ENCODE data around the gene RBBP5. TPM values are rescaled to one million over a fixed set of nuclear protein-coding genes. Genes with fewer than 3 reads are reported as not detected.

Gene RBBP5
- total and polyA plus RNA-seq, 2 of the 4 experiments (the other 2 are of a cell fraction): 7.3 to 37.5 TPM

- intact Hi-C loops (cut with micrococcal nuclease) (no loop called here), in situ Hi-C loops (cut with MboI; ENCODE audit: low sequenced_read_pairs) (no loop called here), dilution Hi-C loops (cut with HindIII; ENCODE audit: low sequenced_read_pairs, unreplicated experiment) (no loop called here)
- Histone ChIP-seq H2BK15ac (ENCODE audit: low read depth, low read length) (no peak overlapping the region), H3K9me3 (ENCODE audit: control insufficient read depth, insufficient read depth, low read length) (no peaks in the 10 kb centered on the region), H2AK9ac (replicated peaks; ENCODE audit: low read depth, low read length, poor library complexity) (no peak overlapping the region), H3K23ac (ENCODE audit: low read depth, low read length) (no peak overlapping the region), H4K91ac (ENCODE audit: insufficient read depth, low read depth, low read length) (no peak overlapping the region), H4K20me1 (ENCODE audit: insufficient read depth, low read length) (no peaks in the 10 kb centered on the region), H2AFZ (replicated peaks; ENCODE audit: low read length, poor library complexity) (no peak overlapping the region), H2AK5ac (ENCODE audit: low read depth, low read length) (no peak overlapping the region), H4K8ac (ENCODE audit: low read depth in 2 of 2, low read length in 2 of 2) (no peak overlapping the region), H3K79me1 (ENCODE audit: low read depth in 1 of 2, low read length in 2 of 2) (no peaks in the 10 kb centered on the region), H3K4ac (ENCODE audit: low read depth, low read length) (no peak overlapping the region), H3K18ac (ENCODE audit: low read depth, low read length) (no peak overlapping the region), H3K9me1 (ENCODE audit: insufficient read depth, low read length) (0 out of 2 replicates have a peak, but pooled peaks cover 5% of the 10 kb centered on the region), H3K27me3 (ENCODE audit: control insufficient read depth, insufficient read depth, low read length) (no peaks in the 10 kb centered on the region), H3K36me3 (ENCODE audit: control insufficient read depth, insufficient read depth, low read length) (no peaks in the 10 kb centered on the region), H3K56ac (ENCODE audit: extremely low read depth, insufficient read depth, low read length) (no peak overlapping the region), H3K4me1 (ENCODE audit: control insufficient read depth, insufficient read depth, low read length) (no peaks in the 10 kb centered on the region), H3K4me3 (ENCODE audit: insufficient read depth, low read depth, low read length) (no peak overlapping the region), H2BK120ac (ENCODE audit: low read depth, low read length) (no peak overlapping the region), H3K14ac (replicated peaks; ENCODE audit: low read depth, low read length) (no peak overlapping the region), H4K5ac (ENCODE audit: low read depth, low read length) (no peak overlapping the region), H3K27ac (ENCODE audit: insufficient read depth, low read length) (no peak overlapping the region), H3K4me2 (ENCODE audit: low read depth, low read length) (no peak overlapping the region), H2BK20ac (ENCODE audit: low read depth, low read length) (no peak overlapping the region), H2BK5ac (ENCODE audit: low read depth, low read length, poor library complexity, severe bottlenecking) (no peak overlapping the region), H3K9ac (ENCODE audit: low read depth, low read length) (no peak overlapping the region)
- ChIA-PET CTCF (interaction anchor here (1.4 kb wide), 1 partner anchor 12 kb away, joined by 4 read pairs; no protein-coding TSS in a partner anchor), POLR2A (ENCODE audit: unreplicated experiment) (no interaction called here)
- no peak for TF ChIP-seq RAD21 (IDR thresholded peaks at IDR 0.05; ENCODE audit: low read length)
- TF ChIP-seq CEBPB (IDR thresholded peaks at IDR 0.05; ENCODE audit: low read depth, low read length): no peak
- no peak for TF ChIP-seq RCOR1 (IDR thresholded peaks at IDR 0.05; ENCODE audit: insufficient replicate concordance, low read length)
- no peak for TF ChIP-seq NFE2L2 (IDR thresholded peaks at IDR 0.05; ENCODE audit: low read depth, low read length)
- no peak for TF ChIP-seq SMC3 (IDR thresholded peaks at IDR 0.05; ENCODE audit: low read depth, low read length)
- no peak for TF ChIP-seq FOS (IDR thresholded peaks at IDR 0.05; ENCODE audit: low read depth, low read length)
- TF ChIP-seq MAFK (IDR thresholded peaks at IDR 0.05; ENCODE audit: low read depth, low read length): no peak
- TF ChIP-seq, protein P1, sequence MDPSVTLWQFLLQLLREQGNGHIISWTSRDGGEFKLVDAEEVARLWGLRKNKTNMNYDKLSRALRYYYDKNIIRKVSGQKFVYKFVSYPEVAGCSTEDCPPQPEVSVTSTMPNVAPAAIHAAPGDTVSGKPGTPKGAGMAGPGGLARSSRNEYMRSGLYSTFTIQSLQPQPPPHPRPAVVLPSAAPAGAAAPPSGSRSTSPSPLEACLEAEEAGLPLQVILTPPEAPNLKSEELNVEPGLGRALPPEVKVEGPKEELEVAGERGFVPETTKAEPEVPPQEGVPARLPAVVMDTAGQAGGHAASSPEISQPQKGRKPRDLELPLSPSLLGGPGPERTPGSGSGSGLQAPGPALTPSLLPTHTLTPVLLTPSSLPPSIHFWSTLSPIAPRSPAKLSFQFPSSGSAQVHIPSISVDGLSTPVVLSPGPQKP (IDR thresholded peaks at IDR 0.05; ENCODE audit: borderline replicate concordance, low read depth, low read length): no peak
- TF ChIP-seq CHD1 (IDR thresholded peaks at IDR 0.05; ENCODE audit: low read depth, low read length): no peak
- no peak for TF ChIP-seq MXI1 (IDR thresholded peaks at IDR 0.05; ENCODE audit: borderline replicate concordance, low read depth, low read length)
- TF ChIP-seq, protein P2, sequence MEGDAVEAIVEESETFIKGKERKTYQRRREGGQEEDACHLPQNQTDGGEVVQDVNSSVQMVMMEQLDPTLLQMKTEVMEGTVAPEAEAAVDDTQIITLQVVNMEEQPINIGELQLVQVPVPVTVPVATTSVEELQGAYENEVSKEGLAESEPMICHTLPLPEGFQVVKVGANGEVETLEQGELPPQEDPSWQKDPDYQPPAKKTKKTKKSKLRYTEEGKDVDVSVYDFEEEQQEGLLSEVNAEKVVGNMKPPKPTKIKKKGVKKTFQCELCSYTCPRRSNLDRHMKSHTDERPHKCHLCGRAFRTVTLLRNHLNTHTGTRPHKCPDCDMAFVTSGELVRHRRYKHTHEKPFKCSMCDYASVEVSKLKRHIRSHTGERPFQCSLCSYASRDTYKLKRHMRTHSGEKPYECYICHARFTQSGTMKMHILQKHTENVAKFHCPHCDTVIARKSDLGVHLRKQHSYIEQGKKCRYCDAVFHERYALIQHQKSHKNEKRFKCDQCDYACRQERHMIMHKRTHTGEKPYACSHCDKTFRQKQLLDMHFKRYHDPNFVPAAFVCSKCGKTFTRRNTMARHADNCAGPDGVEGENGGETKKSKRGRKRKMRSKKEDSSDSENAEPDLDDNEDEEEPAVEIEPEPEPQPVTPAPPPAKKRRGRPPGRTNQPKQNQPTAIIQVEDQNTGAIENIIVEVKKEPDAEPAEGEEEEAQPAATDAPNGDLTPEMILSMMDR (conservative IDR thresholded peaks at IDR 0.05; ENCODE audit: low read depth, low read length): no peak
- no peak for TF ChIP-seq POLR2A (IDR thresholded peaks at IDR 0.05; ENCODE audit: low read depth, low read length)
- TF ChIP-seq USF2 (IDR thresholded peaks at IDR 0.05; ENCODE audit: low read depth, low read length): no peak
- TF ChIP-seq BHLHE40 (IDR thresholded peaks at IDR 0.05; ENCODE audit: low read depth, low read length): no peak
- DNase-seq (no peak), ATAC-seq (ENCODE audit: low read depth) (no peak)
- BruUV-seq (replicated peaks): no TSS peak
- WGBS, 2 experiments (ENCODE audit: extremely low coverage in 2 of 2, insufficient read length in 1 of 2): no CpG with 5 or more reads among the region's 1 CpG
Measured at GRCh38 chr1:205133287-205133686, 11.5 kb upstream of the RBBP5 start.

Measured in IMR-90 (cell line).